Left hindlimb (tissue), 1 donor: ENCODE measurements around the gene AKT1S1.

Experiments
- DNase-seq: peaks from one replicate; pipeline ENCODE4 v3.0.0-alpha.2; 2018

Gene AKT1S1

DNA sequence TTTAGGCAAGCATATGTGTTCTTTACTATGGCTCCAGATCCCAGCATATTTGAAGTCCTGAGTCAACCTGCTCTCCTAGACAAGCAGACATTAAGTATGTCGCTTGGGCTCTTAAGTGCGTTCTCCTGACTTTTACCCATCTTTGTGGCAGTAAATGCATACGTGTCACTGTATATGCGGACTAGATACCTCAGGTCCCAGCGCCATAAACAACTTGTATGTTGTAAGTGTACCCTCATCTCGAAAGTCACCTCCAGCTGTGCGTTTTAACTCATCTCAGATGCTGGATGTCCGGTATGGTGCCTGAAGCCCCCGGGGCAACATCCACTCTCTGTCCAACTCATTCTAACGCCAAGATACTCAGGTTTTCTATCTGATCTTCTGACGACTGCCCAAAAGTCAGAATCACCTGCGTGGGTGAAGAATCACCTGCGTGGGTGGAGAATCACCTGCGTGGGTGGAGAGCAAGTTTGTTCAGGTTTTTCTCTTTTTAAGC is 24.5 kb downstream of the AKT1S1 start:
- DNase-seq, result no peak

DNA sequence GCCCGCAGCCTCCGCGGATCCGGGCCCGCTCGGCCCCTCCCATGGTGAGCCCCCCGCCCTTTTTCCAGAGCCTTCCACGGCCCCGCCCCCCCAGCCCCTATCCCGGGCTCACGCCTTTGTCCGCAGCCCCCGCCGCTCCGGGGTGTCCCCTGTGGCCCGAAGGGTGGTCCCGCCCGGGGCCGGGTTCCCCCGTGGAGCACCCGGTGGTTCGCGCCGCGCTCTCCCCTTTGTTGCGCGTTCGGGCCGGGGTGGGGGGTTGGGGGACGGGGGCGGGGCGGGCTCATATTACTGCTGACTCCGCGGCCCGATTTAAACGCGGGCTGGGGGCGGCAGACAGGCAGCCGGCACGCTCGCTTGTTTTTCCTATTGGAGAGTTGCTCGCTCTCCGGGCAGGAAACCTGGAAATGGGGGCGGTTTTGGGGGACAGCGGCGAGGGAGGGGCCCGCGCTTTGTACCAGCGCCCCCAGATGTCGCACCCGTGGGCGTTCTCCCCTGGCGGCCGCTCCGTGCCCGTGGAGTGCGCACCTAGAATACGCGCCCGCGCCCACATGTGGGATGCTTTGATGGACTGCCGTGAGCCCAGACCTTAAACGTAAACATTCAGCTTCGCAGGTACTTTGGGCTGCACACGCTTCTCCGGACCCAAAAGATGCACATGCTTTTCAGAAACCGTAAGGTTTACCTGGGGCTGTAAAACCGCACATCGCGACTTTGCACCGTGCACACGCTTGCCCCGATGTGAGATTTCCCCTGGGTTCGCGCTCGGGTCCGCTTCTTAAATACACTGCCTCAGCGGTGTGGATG is 25.5 kb downstream of the AKT1S1 start:
- peak; percentile 82 for DNase-seq

DNA sequence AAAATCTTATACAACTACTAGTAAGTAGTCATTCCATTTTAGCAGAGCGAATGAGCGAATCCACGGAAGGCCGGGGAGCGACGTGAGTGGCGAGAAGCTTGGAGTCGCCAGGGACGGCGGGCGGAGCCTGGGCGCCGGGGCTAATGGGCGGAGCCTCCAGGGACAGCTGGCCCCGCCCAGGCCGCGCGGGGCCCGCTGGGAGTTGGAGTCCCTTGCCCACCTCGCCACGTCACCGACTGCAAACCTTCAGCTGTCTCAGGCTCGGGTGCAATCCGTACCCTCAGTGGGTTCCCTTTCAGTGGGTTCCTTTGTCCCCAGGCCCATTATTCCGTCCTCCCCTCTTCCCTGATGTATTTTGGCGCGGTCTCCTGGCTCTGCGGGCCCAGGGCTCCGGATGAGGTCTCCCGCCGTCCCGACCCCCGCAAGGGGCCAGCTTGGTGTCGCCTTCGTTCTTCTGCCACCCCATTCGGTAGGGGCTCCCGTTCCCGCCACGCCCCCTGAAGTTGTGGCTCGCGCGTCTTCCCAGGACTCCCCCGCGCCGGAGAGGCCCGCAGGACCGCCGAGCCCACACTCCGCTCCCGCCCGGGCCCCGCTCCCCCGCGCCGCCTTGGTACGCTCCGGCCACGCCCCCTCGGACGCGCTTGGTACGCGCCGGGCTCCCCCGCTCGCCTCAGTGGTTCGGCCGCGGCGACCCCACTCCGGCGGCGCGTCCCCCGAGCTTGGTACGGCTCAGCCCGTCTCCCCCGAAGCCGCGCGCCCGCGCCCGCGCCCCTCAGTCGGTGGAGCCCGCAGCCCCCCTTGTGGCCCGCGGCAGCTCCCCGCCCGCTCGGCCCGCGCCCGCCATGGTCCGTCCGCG is 26.4 kb downstream of the AKT1S1 start, which contains the start of gene PTOV1:
TSS of gene PTOV1 (plus strand) at position 673 of the 856 bp plus-strand sequence.
- peak; percentile 92 for DNase-seq

DNA sequence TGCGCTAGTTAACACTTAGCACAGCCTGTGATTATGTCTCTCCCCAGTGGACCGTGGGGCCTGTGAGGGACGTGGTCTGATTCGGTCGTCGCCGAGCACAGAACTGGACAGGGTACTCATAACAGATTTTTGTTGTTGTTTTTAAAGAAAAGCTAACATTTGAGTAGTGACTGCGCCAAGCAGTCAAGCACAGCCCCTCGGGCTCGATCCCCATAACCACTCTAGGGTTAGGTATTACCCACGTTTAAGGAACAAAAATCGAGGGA is 27.0 kb downstream of the AKT1S1 start:
- no peak for DNase-seq

DNA sequence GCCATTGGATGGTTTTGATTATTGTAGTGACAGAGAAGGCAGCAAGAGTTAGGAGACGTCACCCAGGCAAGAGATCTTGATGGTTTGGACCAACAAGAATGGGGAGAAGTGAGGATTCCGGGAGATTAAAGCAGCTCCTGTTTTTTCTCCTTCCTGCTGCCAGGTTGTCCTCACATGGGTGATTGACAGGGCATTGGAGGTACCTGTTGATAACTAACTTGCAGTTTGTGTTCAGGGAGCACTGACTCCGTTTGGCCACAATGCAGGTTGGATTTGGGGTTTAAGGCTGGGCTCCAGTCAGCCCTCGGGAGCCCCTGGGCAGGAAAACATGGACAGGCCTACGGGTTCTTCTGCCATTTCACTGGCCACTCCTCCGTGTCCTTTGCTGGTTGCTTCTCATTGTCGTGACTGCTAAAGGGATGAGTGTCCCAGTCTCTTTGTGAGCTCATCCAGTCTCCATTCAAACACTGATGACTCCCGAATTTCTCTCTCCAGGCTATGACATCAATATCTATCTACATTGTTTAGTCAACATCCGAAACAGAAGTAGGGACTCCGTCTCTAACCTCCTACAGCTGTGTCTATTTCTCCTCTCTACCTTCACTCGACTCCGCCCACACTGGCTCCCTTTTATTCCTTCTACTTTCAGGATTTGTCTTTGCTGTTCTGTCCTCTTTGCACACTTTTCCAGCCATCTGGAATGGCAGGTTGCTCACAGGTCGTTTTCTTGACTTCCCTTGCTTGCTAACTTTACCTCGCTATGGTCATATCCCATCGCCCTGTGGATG is 27.5 kb downstream of the AKT1S1 start:
- DNase-seq, result no peak

DNA sequence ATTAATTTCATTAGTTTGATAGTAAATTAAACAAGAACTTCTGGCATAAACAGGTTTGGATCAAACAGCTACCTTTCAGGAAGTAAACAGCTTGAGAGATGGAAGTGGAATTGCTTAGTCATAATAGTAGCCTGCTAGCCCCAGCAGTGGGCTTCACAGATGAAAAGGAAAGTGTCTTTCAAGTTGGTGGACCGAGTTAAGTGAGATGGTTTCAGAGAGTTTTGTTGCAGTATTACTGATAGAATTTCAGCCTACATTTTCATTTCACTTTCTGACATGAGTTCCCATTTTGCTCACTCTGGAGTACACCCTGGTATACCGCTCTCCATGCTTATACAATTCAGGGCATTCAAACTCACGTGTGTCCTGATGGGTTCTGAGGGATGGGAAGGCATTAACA is 28.2 kb downstream of the AKT1S1 start:
- DNase-seq, result no peak

DNA sequence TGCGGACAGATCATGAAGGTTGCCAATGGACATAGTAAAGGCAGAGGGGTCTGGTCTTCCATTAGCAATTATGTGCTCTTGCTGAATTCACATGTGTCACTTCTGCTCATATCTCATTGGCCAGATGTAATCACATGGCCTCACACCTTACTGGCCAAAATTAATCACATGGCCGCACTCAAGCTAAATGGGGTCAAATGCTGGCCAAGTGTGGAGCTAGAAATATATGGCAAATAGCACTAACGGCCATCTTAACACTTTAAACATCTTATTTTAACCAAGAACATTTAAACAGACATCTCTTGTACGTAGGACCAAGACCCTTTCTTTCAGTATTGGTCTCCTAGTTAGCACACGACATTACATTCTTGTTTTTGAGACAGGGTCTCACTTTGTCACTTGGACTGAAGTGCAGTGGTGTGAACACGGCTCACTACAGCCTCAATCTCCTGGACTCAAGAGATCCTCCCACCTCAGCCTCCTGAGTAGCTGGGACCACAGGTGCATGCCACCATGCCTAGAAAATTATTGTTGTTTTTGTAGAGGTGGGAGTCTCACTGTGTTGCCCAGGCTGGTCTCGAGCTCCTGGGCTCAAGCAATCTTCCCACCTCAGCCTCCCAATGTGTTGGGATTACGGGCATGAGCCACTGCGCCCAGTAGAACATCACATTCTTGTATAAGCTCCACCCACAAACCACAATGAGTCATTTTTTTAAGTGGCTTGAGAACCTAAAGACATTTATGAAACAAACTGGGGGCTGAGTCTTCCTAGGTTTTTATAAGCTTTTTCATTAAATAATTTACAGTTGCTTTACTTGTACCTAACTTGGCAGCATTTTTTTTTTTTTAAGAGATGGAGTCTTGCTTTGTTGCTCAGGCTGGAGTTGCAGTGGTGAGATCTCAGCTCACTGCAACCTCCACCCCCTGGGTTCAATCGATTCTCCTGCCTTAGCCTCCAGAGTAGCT is 29.1 kb downstream of the AKT1S1 start:
- DNase-seq, result no peak

DNA sequence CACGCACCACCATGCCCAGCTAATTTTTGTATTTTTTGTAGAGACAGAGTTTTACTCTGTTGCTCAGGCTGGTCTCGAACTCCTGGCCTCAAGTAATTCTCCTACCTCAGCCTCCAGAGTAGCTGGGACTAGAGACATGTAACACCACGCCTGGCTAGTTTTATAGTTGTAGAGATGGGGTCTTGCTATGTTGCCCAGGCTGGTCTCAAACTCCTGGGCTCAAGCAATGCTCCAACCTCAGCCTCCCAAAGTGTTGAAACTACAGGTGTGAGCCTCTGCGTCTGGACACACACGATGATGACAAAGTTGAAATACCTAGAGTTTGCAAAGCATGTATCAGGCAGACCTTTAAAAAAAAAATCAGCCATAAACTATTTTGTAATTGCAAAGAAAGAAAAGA is 30.7 kb downstream of the AKT1S1 start:
- DNase-seq, result no peak

DNA sequence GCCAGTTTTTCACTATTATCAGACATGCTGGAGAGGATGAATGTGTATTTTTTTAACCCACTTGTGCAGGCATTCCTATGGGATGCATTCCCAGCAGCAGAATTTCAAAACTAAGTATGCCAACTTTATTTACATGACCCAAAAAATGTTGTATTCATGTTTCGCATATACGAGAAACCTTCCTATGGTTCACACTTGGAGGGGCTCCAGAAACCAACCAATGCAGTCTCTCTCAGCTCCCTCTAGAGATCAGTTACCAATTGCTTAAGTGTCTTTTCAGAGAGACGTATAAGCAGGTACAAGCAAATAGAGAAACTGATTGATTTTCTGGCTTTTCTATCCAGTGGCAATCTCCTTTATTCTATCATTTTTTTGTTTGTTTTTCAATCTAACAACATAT is 31.7 kb downstream of the AKT1S1 start:
- DNase-seq, result no peak

DNA sequence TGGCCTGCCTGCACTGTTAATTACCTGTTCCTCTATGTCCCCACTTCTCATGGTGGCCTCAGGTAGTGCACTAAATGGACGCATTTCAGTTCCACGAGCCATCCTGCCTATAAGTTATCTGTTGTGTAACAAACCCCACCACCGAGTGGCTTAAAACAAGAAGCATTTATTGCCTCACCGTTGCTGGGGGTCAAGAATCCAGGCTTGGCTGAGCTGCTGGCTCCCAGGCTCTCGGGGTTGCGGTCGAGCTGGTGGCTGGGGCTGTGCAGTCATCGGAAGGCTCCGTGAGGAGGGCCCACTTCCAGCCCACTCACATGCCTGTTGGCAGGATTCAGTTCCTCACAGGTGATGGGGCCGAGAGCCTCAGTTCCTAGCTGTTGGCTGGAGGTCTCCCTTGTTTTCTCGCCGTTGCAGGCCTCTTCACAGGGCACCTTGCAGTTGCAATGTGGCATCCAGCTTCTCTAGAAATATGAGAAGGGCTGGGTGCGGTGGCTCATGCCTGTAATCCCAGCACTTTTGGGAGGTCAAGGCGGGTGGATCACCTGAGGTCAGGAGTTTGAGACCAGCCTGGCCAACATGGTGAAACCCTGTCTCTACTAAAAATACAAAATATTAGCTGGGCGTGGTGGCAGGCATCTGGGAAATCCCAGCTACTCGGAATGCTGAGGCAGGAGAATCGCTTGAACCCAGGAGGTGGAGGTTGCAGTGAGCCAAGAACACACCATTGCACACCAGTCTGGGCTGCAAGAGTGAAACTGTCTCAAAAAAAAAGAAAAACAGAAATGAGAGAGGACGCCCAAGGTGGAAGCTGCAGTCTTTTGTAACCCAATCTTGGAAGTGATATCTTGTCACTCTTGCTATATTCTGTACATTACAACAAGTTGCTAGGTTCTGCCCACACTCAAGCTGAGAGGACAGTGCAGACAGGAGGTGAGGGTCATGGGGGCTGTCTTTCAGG is 32.7 kb downstream of the AKT1S1 start:
- no peak for DNase-seq

DNA sequence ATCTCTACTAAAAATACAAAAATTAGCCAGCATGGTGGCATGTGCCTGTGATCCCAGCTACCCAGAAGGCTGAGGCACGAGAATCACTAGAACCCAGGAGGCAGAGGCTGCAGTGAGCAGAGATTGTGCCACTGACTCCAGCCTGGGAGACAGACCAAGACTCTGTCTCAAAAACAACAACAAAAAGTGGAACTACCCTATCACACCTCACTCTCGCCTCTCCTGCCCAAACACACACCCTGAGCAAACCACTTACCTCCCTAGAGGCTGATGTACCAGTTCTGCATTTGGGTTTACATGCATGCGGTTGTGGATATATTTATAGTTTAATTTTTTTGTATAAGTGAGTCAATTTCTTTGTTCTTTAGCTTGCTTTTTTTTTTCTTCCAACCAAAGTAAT is 33.9 kb downstream of the AKT1S1 start:
- no peak for DNase-seq

DNA sequence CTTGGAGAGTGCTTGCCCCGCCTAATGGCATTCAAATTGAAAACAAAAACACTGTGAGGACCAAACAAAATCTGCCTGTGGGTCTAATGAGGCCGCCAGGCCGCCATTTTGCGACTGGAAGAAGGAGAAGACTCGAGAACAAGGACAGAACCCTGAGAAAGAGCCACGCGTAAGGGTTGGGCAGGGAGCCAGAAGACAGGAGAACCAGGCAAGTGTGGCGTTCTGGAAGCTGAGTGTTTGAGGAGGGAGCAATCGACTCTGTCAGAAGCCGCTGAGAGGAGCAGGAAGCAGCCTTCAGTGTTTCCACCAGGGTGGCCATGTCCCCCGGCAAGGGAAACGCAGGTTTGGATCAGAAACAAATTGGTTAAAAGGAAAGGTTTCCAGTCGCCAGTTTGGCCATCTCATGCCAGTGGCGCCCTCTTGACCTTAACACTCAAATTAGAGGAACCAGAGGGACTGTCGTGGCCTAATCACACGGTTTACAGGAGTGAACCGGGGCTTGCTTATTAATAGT is 36.4 kb downstream of the AKT1S1 start:
- DNase-seq, result no peak

DNA sequence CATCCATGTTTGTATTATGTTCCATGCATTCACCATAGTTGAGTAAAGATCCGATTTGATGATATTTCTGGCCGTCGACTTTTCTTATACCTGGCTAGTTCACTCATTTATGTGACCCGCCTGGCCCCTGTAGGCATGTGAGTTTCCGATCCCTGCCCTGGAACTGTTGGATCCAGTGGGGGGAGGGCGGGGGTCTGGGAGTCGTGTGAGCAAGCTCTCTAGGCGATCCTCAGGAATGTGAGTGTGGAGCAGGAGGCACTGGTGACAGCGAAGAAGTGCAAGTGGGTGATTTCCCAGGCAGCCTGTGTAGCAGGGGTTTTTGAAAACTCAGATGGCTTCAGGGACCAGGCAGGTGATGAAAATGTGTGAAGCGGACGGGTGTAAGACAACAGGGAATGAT is 36.8 kb downstream of the AKT1S1 start:
- DNase-seq, result no peak

DNA sequence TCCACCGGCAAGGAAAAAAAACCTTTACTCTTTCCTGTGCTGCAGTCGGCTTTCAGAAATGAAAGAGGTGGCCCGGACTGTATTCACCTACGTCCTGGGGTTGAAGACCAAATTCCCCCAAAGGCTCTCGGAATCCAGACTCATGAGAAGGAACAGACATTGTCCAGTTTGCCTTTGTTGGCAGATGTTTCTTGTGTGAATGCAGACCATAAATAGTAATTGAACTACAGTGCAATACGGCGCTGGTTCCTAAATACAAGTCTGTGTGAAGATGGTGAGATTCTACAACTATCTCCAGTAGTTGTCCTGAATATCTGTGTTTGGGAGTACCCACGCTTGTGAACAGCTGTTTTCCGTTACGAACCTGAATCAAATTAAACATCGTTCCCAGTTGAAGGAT is 37.4 kb downstream of the AKT1S1 start:
- DNase-seq, result no peak

DNA sequence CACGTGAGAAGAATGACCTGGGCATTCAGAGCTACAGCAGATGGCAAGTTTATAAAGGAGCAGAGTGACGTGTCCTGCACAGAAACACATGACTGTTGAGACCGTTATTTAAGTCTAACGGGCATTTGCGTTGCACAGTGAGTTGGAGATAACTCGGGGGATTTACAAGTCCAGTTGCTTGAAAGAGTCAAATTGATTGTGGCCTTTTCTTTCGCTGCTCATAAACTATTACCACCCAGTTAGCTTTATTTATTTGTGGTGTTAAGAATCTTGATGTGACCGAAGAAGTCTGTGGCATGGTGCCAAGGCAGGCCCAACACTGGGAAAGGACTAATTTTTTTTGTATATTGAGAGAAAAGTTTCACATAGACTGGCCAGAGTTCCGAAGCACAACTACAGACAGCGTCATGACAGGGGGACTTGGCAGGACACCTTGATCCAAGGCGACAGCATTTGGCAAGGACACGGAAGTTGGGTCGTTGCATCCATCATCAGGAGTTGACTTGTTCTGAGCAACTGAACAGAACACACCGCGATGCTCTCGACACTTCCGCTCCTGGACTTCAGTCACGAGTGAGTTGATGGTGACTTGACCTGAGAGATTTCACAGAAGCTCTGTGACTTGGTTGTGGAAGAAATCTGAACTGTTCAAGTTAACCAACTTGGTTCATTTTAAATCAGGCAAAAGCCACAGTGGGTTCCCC is 38.1 kb downstream of the AKT1S1 start:
- no peak for DNase-seq

DNA sequence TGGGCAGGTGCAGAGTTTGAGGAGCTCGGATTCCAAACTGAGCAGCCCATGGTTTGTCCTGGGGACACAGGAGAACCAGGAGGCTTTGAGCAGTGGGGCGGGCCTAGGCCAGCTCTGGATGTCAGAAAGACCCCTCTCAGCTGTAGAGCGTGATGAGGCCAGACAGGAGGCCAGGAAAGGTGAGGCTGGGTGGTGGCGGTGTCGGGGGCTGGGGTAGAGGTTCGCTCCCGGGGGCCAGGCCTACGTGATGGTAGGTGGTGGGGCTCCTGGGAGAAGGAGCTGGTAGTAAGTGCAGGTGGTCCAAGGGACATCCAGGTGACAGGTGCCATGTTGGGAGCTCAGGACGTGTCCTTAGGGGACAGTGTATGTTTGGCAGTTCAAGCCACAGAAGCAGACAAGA is 39.7 kb downstream of the AKT1S1 start:
- DNase-seq, result no peak

DNA sequence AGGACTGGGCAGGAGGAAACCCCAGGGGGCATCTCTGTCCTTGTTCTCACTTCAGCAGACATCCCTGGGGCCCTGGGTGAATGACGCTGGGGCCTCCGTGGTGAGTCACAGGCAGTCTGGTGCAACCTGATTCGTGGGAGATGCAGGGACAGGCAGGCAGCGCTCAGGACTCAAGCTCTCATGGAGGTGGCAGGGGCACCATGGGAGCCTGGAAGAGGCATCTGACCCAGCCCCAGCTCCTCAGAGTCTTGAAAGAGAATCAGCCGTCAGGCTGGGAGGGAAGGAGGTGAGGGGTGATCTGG is 40.2 kb downstream of the AKT1S1 start:
- no peak for DNase-seq

DNA sequence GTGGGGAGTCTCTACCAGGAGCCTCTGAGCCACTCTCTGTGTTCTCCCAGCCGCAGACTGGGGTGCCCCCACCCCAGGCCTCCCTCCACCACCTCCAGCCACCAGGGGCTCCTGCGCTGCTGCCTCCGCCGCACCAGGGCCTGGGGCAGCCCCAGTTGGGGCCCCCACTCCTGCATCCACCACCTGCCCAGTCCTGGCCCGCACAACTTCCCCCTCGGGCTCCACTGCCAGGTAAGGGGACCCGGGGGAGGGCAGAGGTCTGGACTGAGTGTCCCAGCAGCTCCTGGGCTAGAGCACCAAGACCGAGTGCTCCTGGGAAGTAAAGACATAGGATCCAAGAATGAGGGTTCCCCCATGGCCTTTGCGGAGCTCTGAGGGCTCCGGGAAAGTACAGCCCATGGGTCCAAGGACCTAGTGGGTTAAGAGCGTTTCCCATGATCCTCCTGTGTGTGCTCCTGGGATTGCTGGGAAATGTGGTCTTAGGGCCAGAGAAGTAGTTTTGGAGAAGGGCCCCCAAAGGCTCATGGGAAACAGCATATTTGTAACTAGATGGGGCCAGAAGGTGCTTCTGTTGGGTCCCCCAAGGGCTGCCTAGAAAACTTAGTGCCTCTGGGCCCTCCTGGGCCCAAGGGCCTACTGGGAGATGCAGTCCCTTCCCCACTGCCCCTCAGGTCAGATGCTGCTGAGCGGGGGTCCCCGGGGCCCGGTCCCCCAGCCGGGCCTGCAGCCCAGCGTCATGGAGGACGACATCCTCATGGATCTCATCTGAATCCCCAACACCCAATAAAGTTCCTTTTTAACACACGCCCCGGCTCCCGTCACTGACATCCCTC is 40.8 kb downstream of the AKT1S1 start:
- no peak for DNase-seq

DNA sequence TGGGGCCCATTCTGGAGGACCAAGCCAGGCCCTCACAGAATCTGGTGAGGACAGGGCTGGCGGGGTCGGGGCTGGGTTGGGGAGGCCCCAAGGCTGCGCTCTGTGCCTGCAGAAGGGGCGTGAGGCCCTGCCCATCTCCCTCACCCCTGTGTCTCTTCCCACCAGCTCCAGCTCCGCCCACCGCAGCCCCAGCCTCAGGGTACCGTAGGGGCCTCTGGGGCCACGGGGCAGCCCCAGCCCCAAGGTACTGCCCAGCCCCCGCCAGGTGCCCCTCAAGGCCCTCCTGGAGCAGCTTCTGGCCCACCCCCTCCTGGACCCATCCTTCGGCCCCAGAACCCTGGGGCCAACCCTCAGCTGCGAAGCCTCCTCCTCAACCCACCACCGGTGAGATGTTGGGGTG is 41.6 kb downstream of the AKT1S1 start:
- no peak for DNase-seq
